Measurements from ENCODE around the gene CRYGB.

The CRYGB gene

GRCh38 chr2:208175840-208176153 is 29.8 kb upstream of the CRYGB start:
- H3K36me3 Mint-ChIP-seq (ENCODE audit: low read depth): no peaks in the 10 kb centered on the region
- no peak for DNase-seq
- H3K4me3 Mint-ChIP-seq: no peak overlapping the region
- H3K4me1 Mint-ChIP-seq: peaks cover 19% of the 10 kb centered on the region
- no peaks in the 10 kb centered on the region for H3K27me3 Mint-ChIP-seq (ENCODE audit: low read depth, poor library complexity)
- no peak overlapping the region for H3K27ac Mint-ChIP-seq
- H3K9me3 Mint-ChIP-seq: no peaks in the 10 kb centered on the region
- no peak for TF ChIP-seq CTCF (IDR thresholded peaks at IDR 0.05)

GRCh38 chr2:208175069-208175839 is 29.3 kb upstream of the CRYGB start:
- Mint-ChIP-seq H3K27ac (no peak overlapping the region), H3K4me1 (peaks cover 19% of the 10 kb centered on the region), H3K4me3 (no peak overlapping the region), H3K27me3 (ENCODE audit: low read depth, poor library complexity) (no peaks in the 10 kb centered on the region), H3K9me3 (no peaks in the 10 kb centered on the region), H3K36me3 (ENCODE audit: low read depth) (no peaks in the 10 kb centered on the region)
- peak; percentile 72 for DNase-seq
- TF ChIP-seq CTCF (IDR thresholded peaks at IDR 0.05): peak; percentile 85

GRCh38 chr2:208174144-208174543 is 28.2 kb upstream of the CRYGB start:
- Mint-ChIP-seq H3K9me3 (no peaks in the 10 kb centered on the region), H3K4me1 (peaks cover 10% of the 10 kb centered on the region), H3K36me3 (ENCODE audit: low read depth) (no peaks in the 10 kb centered on the region), H3K27ac (no peak overlapping the region), H3K27me3 (ENCODE audit: low read depth, poor library complexity) (no peaks in the 10 kb centered on the region), H3K4me3 (no peak overlapping the region)
- no peak for TF ChIP-seq CTCF (IDR thresholded peaks at IDR 0.05)
- no peak for DNase-seq

GRCh38 chr2:208172125-208172524 is 26.2 kb upstream of the CRYGB start:
- Mint-ChIP-seq H3K27ac (no peak overlapping the region), H3K27me3 (ENCODE audit: low read depth, poor library complexity) (no peaks in the 10 kb centered on the region), H3K9me3 (no peaks in the 10 kb centered on the region), H3K36me3 (ENCODE audit: low read depth) (no peaks in the 10 kb centered on the region), H3K4me1 (peaks cover 6% of the 10 kb centered on the region), H3K4me3 (no peak overlapping the region)
- no peak for DNase-seq
- TF ChIP-seq CTCF (IDR thresholded peaks at IDR 0.05): no peak

- H3K36me3 Mint-ChIP-seq (ENCODE audit: low read depth): no peaks in the 10 kb centered on the region
- no peaks in the 10 kb centered on the region for H3K9me3 Mint-ChIP-seq
Observed at GRCh38 chr2:208164951-208165755, 19.2 kb upstream of the CRYGB start.

More at GRCh38 chr2:208164951-208165755, 19.2 kb upstream of the CRYGB start:
- Mint-ChIP-seq H3K4me1 (no peaks in the 10 kb centered on the region), H3K27me3 (ENCODE audit: low read depth, poor library complexity) (no peaks in the 10 kb centered on the region), H3K27ac (no peak overlapping the region), H3K4me3 (no peak overlapping the region)
- no peak for TF ChIP-seq CTCF (IDR thresholded peaks at IDR 0.05)
- no peak for DNase-seq

All from nephron progenitor cell (in vitro differentiated cells).